Neural progenitor cell (in vitro differentiated cells): Measurements from ENCODE around the gene ANO10. TPM values are rescaled to one million over a fixed set of nuclear protein-coding genes. Genes with fewer than 3 reads are reported as not detected.

Experiments used
- DNase-seq: peaks from one replicate; pipeline ENCODE4 v3.0.0-alpha.2; 2016; ENCODE audit warnings: low spot score
- H2AFZ ChIP-seq: fragments of 200-600 bp; sonication (generic); replicated peaks from 2 replicates; pipeline ENCODE4 v1.6.1; 2016; ENCODE audit warnings: antibody characterized with exemption
- H3F3A ChIP-seq: fragments of 200-600 bp; sonication (generic); 2 replicates; pipeline ENCODE4 v1.6.1; 2016; ENCODE audit warnings: antibody characterized with exemption, low read depth
- H3K27ac ChIP-seq: fragments of 200-600 bp; sonication (generic); 2 replicates; pipeline ENCODE4 v1.5.1; 2016; ENCODE audit warnings: mild to moderate bottlenecking
- H3K27me3 ChIP-seq: fragments of 200-600 bp; sonication (generic); 2 replicates; pipeline ENCODE4 v1.6.1; 2016; ENCODE audit warnings: mild to moderate bottlenecking, moderate library complexity
- H3K36me3 ChIP-seq: fragments of 200-600 bp; sonication (generic); 2 replicates; pipeline ENCODE4 v1.5.1; 2016
- H3K4me1 ChIP-seq: fragments of 200-600 bp; sonication (generic); 2 replicates; pipeline ENCODE4 v1.6.1; 2016; ENCODE audit warnings: mixed run types
- H3K4me2 ChIP-seq: fragments of 200-600 bp; sonication (generic); 2 replicates; pipeline ENCODE4 v1.6.1; 2016
- H3K4me3 ChIP-seq: fragments of 200-600 bp; sonication (generic); 2 replicates; pipeline ENCODE4 v1.5.1; 2016
- H3K79me2 ChIP-seq: fragments of 200-600 bp; sonication (generic); 2 replicates; pipeline ENCODE4 v1.6.1; 2016; ENCODE audit warnings: low read depth
- H3K9ac ChIP-seq: fragments of 200-600 bp; sonication (generic); 2 replicates; pipeline ENCODE4 v1.6.1; 2016
- H3K9me3 ChIP-seq: fragments of 200-600 bp; sonication (generic); 2 replicates; pipeline ENCODE4 v1.5.1; 2016; ENCODE audit warnings: low read depth
- H4K20me1 ChIP-seq: fragments of 200-600 bp; sonication (generic); 2 replicates; pipeline ENCODE4 v1.6.1; 2016; ENCODE audit warnings: low read depth
- H3K27ac Mint-ChIP-seq: 3 replicates; pipeline ENCODE4 v1.8.0; 2021; ENCODE audit warnings: mixed read lengths
- H3K27me3 Mint-ChIP-seq: 2 replicates; pipeline ENCODE4 v1.8.0; 2022; ENCODE audit warnings: low read depth, mild to moderate bottlenecking, inconsistent platforms, moderate library complexity, mixed read lengths; ENCODE audit not compliant: insufficient read depth
- H3K36me3 Mint-ChIP-seq: 3 replicates; pipeline ENCODE4 v1.8.0; 2021; ENCODE audit warnings: mixed read lengths
- H3K4me1 Mint-ChIP-seq: 3 replicates; pipeline ENCODE4 v1.8.0; 2021; ENCODE audit warnings: mixed read lengths
- H3K4me3 Mint-ChIP-seq: 3 replicates; pipeline ENCODE4 v1.8.0; 2021; ENCODE audit warnings: mild to moderate bottlenecking, moderate library complexity, mixed read lengths
- H3K9me3 Mint-ChIP-seq: 3 replicates; pipeline ENCODE4 v1.8.0; 2020; ENCODE audit warnings: mixed read lengths
- CTCF ChIP-seq: fragments of 200-600 bp; sonication (generic); IDR thresholded peaks from 2 replicates; pipeline ENCODE4 v1.5.1; 2017; ENCODE audit warnings: antibody characterized with exemption, mild to moderate bottlenecking
- EZH2 ChIP-seq: fragments of 200-600 bp; sonication (generic); IDR thresholded peaks from 2 replicates; pipeline ENCODE4 v1.6.1; 2017; ENCODE audit warnings: antibody characterized with exemption, mild to moderate bottlenecking, moderate library complexity
- EZH2phosphoT487 ChIP-seq: fragments of 200-600 bp; sonication (generic); IDR thresholded peaks from 2 replicates; pipeline ENCODE4 v1.6.1; 2017; ENCODE audit warnings: antibody characterized with exemption
- total RNA-seq: library from RNA; depleted of rRNA; stranded (reverse); fragments of >200 nt; gene quantifications from 2 replicates; pipeline ENCODE4 v1.2.3, GENCODE V29; 2015; ENCODE audit warnings: low replicate concordance

The ANO10 gene
- total RNA-seq, 1 donor from 2014 or later: 44.4 TPM

GRCh38 chr3:43327582-43327979 lies 294.2 kb downstream of the ANO10 start:
- DNase-seq: no peak
- Histone ChIP-seq H3K27me3 (no peaks in the 10 kb centered on the region), H2AFZ (no peak overlapping the region), H3K36me3 (no peaks in the 10 kb centered on the region), H3K27ac (no peak overlapping the region), H4K20me1 (peaks cover 20% of the 10 kb centered on the region), H3F3A (no peaks in the 10 kb centered on the region), H3K79me2 (peaks cover 60% of the 10 kb centered on the region), H3K9me3 (peaks cover 6% of the 10 kb centered on the region), H3K4me2 (no peak overlapping the region), H3K4me1 (no peaks in the 10 kb centered on the region), H3K4me3 (no peak overlapping the region), H3K9ac (no peak overlapping the region)
- Mint-ChIP-seq H3K4me1 (no peaks in the 10 kb centered on the region), H3K9me3 (peaks cover 3% of the 10 kb centered on the region), H3K27ac (no peak overlapping the region), H3K27me3 (no peaks in the 10 kb centered on the region), H3K4me3 (no peak overlapping the region), H3K36me3 (peaks cover 11% of the 10 kb centered on the region)
- no peak for TF ChIP-seq EZH2
- TF ChIP-seq CTCF: no peak
- no peak for TF ChIP-seq EZH2phosphoT487

DNA sequence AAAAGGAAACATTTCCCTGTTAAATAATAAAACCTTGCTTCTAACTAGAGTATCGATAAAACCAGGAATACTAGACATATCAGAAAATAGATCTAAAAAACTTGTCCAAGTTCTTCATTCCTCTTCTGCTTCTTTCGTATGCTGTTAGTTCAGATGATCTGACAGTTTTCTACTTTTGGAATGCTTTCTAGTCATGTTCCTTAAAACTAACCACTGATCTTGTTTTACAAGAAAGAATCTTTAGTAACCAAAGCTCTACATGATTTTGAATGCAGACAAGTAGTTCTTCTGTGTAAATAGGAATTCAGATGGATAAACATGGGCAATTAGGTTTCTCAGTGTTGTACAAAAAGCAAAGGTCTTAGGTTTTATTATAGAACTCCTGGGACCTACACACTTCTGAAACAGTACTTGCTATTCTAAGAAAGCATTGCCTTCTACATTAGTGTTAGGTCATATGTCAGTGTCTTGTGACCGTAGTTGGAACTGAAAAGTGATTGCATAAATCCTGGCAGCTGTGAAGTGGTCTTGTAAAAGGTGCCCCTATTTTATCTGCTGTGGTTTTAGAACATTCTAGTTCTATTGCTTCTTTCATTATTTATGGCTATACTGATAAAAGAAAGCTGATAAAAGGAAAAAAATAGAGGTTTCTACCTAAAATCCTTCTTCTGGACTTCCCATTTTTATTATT lies 294.8 kb downstream of the ANO10 start:
- Mint-ChIP-seq H3K27ac (no peak overlapping the region), H3K27me3 (no peaks in the 10 kb centered on the region), H3K9me3 (peaks cover 5% of the 10 kb centered on the region), H3K4me3 (no peak overlapping the region), H3K4me1 (no peaks in the 10 kb centered on the region), H3K36me3 (peaks cover 9% of the 10 kb centered on the region)
- H3K4me2 ChIP-seq: no peak overlapping the region
- H3K4me1 ChIP-seq: no peaks in the 10 kb centered on the region
- no peak overlapping the region for H3K27ac ChIP-seq
- no peak overlapping the region for H3K9ac ChIP-seq
- peaks cover 20% of the 10 kb centered on the region for H4K20me1 ChIP-seq
- no peak overlapping the region for H3K4me3 ChIP-seq
- no peaks in the 10 kb centered on the region for H3F3A ChIP-seq
- no peaks in the 10 kb centered on the region for H3K27me3 ChIP-seq
- no peaks in the 10 kb centered on the region for H3K36me3 ChIP-seq
- no peak for DNase-seq
- peaks cover 63% of the 10 kb centered on the region for H3K79me2 ChIP-seq
- peaks cover 6% of the 10 kb centered on the region for H3K9me3 ChIP-seq
- no peak overlapping the region for H2AFZ ChIP-seq
- TF ChIP-seq CTCF (no peak), EZH2phosphoT487 (no peak), EZH2 (no peak)

DNA sequence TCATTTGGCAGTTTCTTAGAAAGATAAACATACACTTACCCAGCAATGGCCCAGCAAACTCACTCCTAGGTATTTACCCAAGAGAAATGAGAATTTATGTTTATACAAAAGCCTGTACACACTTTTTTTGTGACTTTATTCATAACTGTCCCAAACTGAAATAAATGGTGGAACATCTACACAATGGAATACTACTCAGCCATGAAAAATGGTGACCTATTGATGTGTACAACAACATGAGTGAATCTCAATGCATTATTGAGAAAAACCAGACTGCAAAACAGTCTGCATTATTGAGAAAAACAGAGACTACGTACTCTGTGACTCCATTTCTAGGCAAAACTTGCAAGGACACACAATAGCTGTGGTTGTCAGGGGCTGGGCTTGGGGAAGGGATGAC lies 298.3 kb downstream of the ANO10 start:
- Histone ChIP-seq H3K4me1 (no peaks in the 10 kb centered on the region), H3K4me2 (no peak overlapping the region), H3F3A (no peaks in the 10 kb centered on the region), H3K27ac (no peak overlapping the region), H3K4me3 (no peak overlapping the region), H2AFZ (no peak overlapping the region), H3K9me3 (peaks cover 6% of the 10 kb centered on the region), H4K20me1 (peaks cover 6% of the 10 kb centered on the region), H3K79me2 (peaks cover 64% of the 10 kb centered on the region), H3K9ac (no peak overlapping the region), H3K36me3 (no peaks in the 10 kb centered on the region), H3K27me3 (no peaks in the 10 kb centered on the region)
- no peak for TF ChIP-seq EZH2phosphoT487
- TF ChIP-seq CTCF: no peak
- TF ChIP-seq EZH2: no peak
- peaks cover 2% of the 10 kb centered on the region for H3K27me3 Mint-ChIP-seq
- H3K4me3 Mint-ChIP-seq: no peak overlapping the region
- peaks cover 20% of the 10 kb centered on the region for H3K36me3 Mint-ChIP-seq
- no peak for DNase-seq
- no peaks in the 10 kb centered on the region for H3K4me1 Mint-ChIP-seq
- no peak overlapping the region for H3K27ac Mint-ChIP-seq
- peaks cover 2% of the 10 kb centered on the region for H3K9me3 Mint-ChIP-seq
